Head of caudate nucleus (tissue), 42 donors: Measurements from ENCODE around the gene MAP3K20.
"Not testable (repeated sequence)": the region's sequence is repeated elsewhere in the genome, so short reads cannot be mapped to it uniquely, and the experiment has no call there.

Source experiments
- DNase-seq, 42 donors: peaks; one replicate each; pipeline versions ENCODE4 v3.0.0 to v3.0.0-alpha.2; 2020 to 2021; ENCODE audit warnings: mixed read lengths in 7 of 42
- intact Hi-C: fragments of 100-400 bp; cut with DNase I; formaldehyde crosslinking; loops from one replicate; pipeline ENCODE4 v1.15.0; 2022

The MAP3K20 gene

GRCh38 chr2:173240083-173240482 lies 164.4 kb downstream of the MAP3K20 start:
- intact Hi-C loops: no loop called here
- DNase-seq: no peak

- DNase-seq: no peak
- intact Hi-C loops: no loop called here
Observed at GRCh38 chr2:173241643-173242042, 166.0 kb downstream of the MAP3K20 start.

GRCh38 chr2:173247156-173247555 lies 171.5 kb downstream of the MAP3K20 start:
- intact Hi-C loops: no loop called here
- no peak for DNase-seq

- no peak for DNase-seq
- intact Hi-C loops: no loop called here
Observed at GRCh38 chr2:173248381-173248780, 172.7 kb downstream of the MAP3K20 start.

- DNase-seq: no peak
- intact Hi-C loops: no loop called here
Observed at GRCh38 chr2:173249661-173250641, 174.3 kb downstream of the MAP3K20 start.

- intact Hi-C loops: no loop called here
- DNase-seq: no peak
Observed at GRCh38 chr2:173251225-173251624, 175.6 kb downstream of the MAP3K20 start.

GRCh38 chr2:173252581-173252980 lies 176.9 kb downstream of the MAP3K20 start:
- DNase-seq: no peak
- intact Hi-C loops: no loop called here

GRCh38 chr2:173254659-173255058 lies 179.0 kb downstream of the MAP3K20 start:
- intact Hi-C loops: no loop called here
- DNase-seq: no peak

GRCh38 chr2:173258701-173259100 lies 183.1 kb downstream of the MAP3K20 start:
- DNase-seq: no peak

GRCh38 chr2:173262356-173262755 lies 186.7 kb downstream of the MAP3K20 start:
- intact Hi-C loops: not testable (repeated sequence)
- peak in 1 of 42 donors; percentile 13 for DNase-seq

More at GRCh38 chr2:173258701-173259100, 183.1 kb downstream of the MAP3K20 start:
- intact Hi-C loops: no loop called here

GRCh38 chr2:173264151-173264550 lies 188.5 kb downstream of the MAP3K20 start:
- no peak for DNase-seq
- intact Hi-C loops: no loop called here

- peak in 5 of 42 donors; percentile 4 to 31 (median 11) for DNase-seq
- intact Hi-C loops: no loop called here
Observed at GRCh38 chr2:173264603-173265366, 189.1 kb downstream of the MAP3K20 start.

GRCh38 chr2:173271135-173271534 lies 195.5 kb downstream of the MAP3K20 start:
- DNase-seq: no peak
- intact Hi-C loops: no loop called here

GRCh38 chr2:173271825-173272224 lies 196.2 kb downstream of the MAP3K20 start:
- intact Hi-C loops: no loop called here
- DNase-seq: no peak

- intact Hi-C loops: no loop called here
- DNase-seq: no peak
Observed at GRCh38 chr2:173272849-173273248, 197.2 kb downstream of the MAP3K20 start.

- intact Hi-C loops: no loop called here
- DNase-seq: no peak
Observed at GRCh38 chr2:173278794-173279526, 203.3 kb downstream of the MAP3K20 start.

GRCh38 chr2:173279527-173279868 lies 203.9 kb downstream of the MAP3K20 start:
- no peak for DNase-seq
- intact Hi-C loops: no loop called here

GRCh38 chr2:173280853-173281252 lies 205.2 kb downstream of the MAP3K20 start:
- no peak for DNase-seq
- intact Hi-C loops: no loop called here

- intact Hi-C loops, DNase-seq: not testable (repeated sequence)
Observed at GRCh38 chr2:173281898-173282297, 206.3 kb downstream of the MAP3K20 start.
